HG02981 (cell line): Measurements from ENCODE around the gene PHKB.

Source experiments
- ATAC-seq: cut with Tn5 transposase; IDR thresholded peaks from one replicate; pipeline ENCODE4 v1.9.1; 2021; ENCODE audit warnings: mild to moderate bottlenecking, moderate library complexity; ENCODE audit not compliant: unreplicated experiment

PHKB gene

DNA sequence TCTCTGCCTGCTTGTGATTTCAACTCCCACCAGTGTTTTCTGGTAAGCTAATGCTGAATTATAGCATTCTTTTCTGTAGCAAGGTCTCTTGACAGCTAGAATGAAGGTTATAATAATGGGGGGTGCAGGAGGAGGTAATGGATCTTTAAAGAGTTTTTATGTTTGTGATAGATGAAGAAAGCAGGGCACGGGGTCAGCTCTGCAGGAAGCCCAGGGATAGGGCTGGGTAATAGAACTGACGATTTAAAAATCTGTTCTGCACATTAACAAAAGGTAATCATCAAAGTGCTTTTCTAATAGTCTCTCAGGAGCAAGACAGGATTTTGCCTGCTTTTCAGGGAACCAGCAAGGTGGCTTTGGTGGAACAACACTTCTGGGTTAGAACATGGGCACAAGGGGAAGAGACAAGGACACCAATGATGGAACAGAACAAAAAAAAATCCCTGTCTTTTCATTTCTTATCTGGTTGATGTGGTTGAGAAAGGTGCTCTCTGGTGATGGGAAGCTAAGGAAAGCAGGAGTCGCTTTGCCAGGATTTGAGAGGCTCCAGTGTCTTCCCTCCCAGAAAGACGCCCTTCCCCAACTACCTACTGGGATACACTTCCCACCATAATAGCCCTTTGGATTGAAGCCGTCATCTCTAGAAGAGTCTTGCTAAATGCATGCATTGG is 263.1 kb downstream of the PHKB start:
- ATAC-seq: no peak

DNA sequence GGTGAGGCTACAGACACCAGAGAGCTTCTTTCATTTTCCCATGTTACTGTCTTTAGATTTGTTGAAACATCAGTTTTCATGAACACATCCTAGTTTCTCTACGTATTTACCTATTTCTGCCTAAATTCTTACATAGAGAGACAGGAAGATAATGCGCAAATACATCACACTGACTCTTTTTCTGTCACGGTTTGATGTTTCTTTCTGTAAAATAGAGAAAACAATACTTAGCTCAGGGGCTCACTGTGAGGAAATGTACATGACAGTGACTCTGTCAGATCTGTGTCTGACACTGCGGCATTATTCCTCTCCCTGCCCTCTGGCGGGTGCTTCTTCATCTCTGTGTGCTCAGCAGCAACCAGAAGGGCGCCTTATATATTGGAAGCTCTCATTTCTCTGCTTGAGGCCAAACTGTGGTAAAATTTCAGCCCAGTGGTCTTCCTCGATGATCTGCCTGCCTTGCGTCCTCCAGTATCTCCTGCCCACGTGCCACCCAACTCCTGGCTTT is 264.1 kb downstream of the PHKB start:
- no peak for ATAC-seq

DNA sequence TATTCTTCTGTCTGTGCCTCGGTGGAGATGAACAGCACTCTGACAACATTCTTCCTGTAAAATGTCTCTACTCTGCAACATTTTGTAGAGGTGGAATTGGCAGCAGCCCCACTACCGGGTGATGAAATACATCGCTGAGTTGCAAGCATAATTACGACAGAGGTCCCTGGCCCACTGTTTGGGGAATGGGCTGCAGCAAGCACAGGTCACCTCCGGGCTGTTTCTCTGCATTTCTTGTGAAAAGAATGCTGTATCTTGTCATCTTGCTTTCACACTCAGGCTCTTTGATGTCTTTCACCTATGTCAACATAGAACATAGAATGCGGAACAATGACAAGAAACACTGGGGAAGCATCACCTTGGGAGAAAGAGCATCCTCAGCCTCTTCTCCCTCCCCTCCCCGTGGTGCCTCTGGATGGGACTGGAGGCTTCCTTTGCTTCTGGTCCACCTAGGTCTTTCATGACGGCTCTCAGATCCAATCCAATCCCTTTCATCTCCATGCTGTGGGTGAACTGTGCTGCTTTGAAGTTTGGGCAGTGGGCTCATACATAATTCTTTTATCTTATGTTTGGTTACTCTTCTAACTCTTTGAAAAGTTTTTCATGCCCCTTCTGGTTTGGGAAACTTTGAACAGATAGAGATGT is 265.0 kb downstream of the PHKB start:
- no peak for ATAC-seq

DNA sequence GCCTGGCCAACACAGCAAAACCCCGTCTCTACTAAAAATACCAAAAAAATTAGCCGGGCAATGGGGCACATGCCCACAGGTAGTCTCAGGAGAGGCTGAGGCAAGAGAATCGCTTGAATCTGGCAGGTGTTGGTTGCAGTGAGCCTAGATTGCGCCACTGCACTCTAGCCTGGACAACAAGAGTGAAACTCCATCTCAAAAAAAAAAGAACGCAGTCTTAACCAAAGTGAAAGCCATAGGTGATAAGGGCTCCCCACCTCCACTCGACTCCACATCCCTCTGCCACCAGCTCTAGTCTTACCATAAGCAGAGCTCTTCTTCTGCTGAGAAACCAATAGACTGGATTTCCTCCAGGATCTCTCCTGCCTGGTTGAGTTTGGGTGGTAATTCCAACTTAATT is 266.0 kb downstream of the PHKB start:
- no peak for ATAC-seq

DNA sequence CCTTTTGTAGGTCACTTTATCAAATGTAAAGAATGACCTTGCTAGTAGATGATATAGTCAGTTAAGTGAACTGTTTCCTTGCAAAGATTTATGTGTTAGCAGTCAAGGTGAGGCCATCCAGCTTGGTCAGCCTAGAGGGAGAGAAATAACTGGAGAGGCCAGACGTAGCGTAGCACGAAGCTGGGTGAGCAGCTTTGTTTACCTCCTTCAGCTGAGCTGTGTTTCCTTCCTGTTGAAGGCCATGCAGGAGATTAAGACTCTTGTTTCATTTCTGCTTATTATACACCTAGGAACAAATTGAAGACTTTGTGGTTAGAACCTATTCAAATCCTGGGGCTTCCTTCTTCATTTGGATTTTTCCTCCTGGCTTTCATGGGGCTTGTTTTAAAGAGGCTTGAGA is 267.1 kb downstream of the PHKB start:
- no peak for ATAC-seq

DNA sequence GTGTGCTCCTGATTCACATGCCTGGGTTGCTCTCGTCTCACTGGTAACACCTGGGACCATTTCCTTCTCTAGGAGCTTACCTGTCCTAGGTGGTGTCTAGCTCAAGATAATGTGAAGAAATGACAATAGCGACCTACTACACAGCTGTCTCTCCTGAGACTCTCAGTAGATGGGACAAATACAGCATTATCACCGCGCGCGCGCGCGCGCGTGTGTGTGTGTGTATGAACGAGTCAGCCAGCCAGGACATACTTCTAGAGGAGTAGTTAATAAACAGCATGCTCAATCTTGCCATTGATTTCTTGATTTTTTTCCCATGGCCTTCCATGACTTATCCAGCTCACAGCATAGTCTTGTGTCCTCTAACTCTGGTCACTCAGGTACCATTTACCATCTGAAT is 268.6 kb downstream of the PHKB start:
- no peak for ATAC-seq

DNA sequence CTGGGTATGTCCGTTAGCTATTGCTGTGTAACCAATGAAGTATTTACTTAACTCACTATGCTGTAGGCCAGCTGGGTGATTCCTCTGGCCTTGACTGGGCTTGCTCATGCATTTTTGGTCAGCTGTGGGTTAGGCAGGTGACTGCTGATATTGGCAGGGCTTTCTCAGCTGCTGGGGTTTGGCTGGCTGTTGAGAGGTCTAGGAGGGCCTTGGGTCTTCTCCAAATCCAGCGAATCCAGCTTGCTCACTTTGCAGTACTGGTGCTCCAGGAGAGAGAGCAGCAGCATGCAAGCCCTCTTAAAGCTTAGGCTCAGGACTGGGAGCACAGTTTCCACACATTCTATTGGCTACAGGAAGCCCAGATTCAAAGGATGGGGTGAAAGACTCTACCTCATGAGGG is 270.1 kb downstream of the PHKB start:
- ATAC-seq: no peak

DNA sequence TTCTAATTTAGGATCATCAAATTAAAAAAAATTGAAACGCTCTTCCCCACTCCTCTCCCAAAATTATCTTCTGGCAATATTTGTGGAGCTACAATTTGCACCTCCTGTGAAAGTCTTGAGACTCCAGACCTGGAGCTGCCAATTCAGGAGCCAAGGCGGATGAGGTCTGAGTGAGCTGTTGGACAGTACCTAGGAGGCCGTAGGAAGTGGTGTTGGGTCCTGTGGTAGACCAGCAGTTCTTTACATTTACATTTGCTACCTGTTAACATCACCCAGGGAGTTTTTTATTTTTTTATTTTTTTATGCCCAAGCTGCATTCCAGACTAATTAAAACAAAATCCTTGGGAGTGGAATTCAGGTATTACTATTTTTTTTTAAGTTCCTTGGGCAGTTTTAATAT is 271.0 kb downstream of the PHKB start:
- ATAC-seq: no peak

DNA sequence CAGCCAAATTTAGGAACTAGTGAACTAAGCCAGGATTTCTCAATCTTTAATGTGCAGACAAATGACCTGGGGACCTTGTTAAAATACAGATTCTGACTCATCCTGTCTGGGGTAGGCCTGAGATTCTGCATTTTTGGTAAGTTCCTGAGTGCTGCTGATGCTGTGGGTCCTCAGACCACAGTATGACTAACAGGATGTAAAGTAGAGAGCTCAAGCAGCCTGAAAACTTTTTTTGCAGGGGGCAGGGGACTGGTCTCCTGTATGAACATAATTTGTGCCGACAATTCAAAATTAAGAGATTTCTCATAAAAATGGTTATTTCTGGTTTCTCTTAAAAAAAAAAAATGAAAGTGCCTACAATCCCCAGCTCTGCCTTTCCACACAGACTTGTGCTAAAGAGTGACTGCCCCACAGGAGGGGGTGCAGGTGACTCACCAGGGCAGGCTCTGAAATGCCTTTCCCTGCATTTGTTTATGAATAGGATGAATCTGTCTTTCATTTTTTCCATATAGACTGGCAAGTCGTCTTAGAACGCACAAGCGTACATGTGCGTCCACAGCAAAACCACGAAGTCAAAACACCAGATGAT is 271.5 kb downstream of the PHKB start:
- no peak for ATAC-seq

DNA sequence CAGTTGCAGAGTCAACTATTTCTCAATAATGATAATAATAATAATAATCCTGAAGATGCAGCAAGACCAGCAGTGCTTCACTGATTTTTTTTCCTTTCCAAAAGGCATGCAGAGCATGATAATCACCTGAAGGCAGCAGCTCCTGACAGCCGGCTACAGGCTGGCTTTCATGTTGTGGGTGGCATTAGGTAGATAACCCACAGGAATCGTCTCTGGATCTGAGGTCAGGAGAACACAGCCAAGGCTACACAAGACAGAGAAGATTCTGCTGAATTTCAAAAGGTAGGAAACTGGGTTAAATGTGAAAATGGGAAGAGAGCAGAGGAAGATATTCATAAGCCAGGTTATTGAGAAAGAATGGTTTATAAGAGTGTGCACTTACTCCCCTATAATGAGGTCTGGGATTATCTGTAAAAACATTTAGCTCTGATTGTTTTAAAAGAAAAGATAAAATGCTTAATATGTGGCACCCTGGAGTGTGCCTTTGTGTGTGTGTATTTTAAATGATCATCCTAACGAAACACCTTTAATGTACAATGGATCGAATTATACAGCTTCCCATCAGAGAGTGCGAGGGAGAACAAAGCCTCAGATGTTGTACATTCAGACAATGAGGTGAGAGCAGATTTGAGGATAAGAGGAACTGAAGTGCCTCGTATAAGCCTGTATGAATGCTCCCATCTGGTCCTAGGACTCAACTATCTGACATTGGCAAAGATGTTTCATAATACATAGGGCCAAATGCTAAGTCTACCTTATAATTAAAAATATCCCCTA is 273.1 kb downstream of the PHKB start:
- no peak for ATAC-seq

DNA sequence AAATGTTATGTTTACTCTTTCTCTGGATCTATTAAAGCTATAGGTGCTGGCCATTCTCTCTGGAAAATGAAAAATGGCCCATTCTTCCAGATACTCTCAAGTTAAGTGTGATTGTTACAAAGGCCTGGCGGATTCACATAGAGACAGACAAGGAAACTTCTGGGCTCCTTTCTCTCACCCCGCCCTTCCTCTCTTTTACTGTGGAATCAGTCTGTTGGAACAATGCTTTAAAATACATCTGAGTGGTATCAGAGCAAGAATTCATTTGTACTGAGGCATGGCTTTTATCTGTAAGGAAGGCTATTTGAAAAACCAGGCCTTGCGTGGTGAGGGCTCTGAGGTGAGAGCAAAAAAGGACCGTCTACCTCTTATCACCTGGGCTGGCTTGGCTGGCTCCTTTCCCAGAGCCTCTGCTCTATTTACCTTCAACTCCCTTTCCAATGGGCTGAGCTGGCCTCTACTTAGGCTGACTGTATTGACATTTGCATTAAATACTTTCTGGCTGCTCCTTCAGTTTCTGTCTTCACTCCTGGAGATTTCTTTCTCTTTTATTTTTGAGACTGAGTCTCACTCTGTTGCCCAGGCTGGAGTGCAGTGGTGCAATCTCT is 274.0 kb downstream of the PHKB start:
- no peak for ATAC-seq

DNA sequence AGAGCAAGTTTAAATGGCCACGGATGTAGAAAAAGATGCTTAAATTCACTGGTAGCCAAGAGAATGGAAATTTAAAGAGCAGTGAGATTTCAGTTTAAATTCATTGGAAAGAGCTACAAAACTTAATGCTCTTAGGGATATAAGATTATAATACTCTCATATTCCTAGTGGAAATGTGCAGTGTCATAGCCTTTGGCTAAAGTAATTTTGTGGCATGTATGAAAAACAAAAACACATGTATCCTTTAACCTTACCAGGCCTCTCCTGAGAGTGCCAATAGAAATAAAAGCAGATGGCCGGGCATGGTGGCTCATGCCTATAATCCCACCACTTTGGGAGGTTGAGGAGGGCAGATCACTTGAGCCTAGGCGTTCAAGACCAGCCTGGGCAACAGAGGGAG is 289.2 kb downstream of the PHKB start:
- ATAC-seq: no peak
